HCT116 (cell line): ENCODE data around the gene SENP3. TPM values are rescaled to one million over a fixed set of nuclear protein-coding genes. Genes with fewer than 3 reads are reported as not detected.

Experiments
- ATAC-seq: fragments of 200-7000 bp; cut with Tn5 transposase; 2 replicates; pipeline ENCODE4 v1.9.1; 2020; ENCODE audit warnings: mild to moderate bottlenecking, moderate library complexity
- BruUV-seq: library from RNA; stranded (reverse); fragments of 400-500 nt; replicated peaks from 2 replicates; lab custom pipeline; 2021; lab: Mats Ljungman, UMichigan
- CTCF ChIA-PET: fragments of 300-600 bp; sonication (Branson Sonifier 250); formaldehyde crosslinking; loops from one replicate; lab custom pipeline; 2021; ENCODE audit warnings: antibody characterized with exemption; lab: Charles Lee
- POLR2A ChIA-PET: fragments of 300-600, 350-600 bp; sonication (Branson Sonifier 250); formaldehyde crosslinking; loops from one replicate; lab custom pipeline; 2021; ENCODE audit warnings: antibody characterized with exemption; lab: Charles Lee
- RAD21 ChIA-PET, 2 experiments: fragments of 300-600 bp; sonication (Branson Sonifier 250); formaldehyde crosslinking; loops; one replicate each; lab custom pipeline; 2023; ENCODE audit warnings: low total read pairs in 2 of 2; ENCODE audit not compliant: uncharacterized antibody in 2 of 2, unreplicated experiment in 2 of 2, low non-redundant PET in 1 of 2; lab: Charles Lee
- DNase-seq: peaks from one replicate; pipeline ENCODE4 v3.0.0-alpha.2; 2010; ENCODE audit warnings: low read depth, low spot score
- H2AFZ ChIP-seq: fragments of 200-600 bp; shearing (Covaris generic), sonication (generic); 2 replicates; pipeline ENCODE4 v1.6.1; 2017; ENCODE audit warnings: low read depth, mixed run types, mixed read lengths, antibody characterized with exemption, low read length; ENCODE audit not compliant: poor library complexity, severe bottlenecking
- H3K27ac ChIP-seq: 2 replicates; pipeline ENCODE4 v1.5.1; 2012; ENCODE audit warnings: low read depth, low read length
- H3K27me3 ChIP-seq: fragments of 200-600 bp; sonication (generic); 2 replicates; pipeline ENCODE4 v1.6.1; 2016; ENCODE audit warnings: mixed run types, low read length, mixed read lengths; ENCODE audit not compliant: insufficient read depth
- H3K36me3 ChIP-seq, 2 experiments: fragments of 200-500 bp in 1 of 2; fragments of 200-600 bp in 1 of 2; sonication (Bioruptor generic) in 1 of 2; sonication (generic) in 1 of 2; 2 replicates each; pipeline versions ENCODE4 v1.5.1 to v1.6.1; 2014 to 2016; ENCODE audit warnings: low read length in 2 of 2, inconsistent platforms in 1 of 2, mixed read lengths in 1 of 2, mixed run types in 1 of 2; ENCODE audit not compliant: insufficient read depth in 2 of 2, control insufficient read depth in 1 of 2
- H3K4me1 ChIP-seq, 2 experiments: fragments of 200-600 bp in 1 of 2; sonication (generic) in 1 of 2; 2 replicates each; pipeline versions ENCODE4 v1.5.1 to v1.6.1; 2012 to 2017; ENCODE audit warnings: low read length in 2 of 2, inconsistent platforms in 1 of 2, mild to moderate bottlenecking in 1 of 2, mixed read lengths in 1 of 2, mixed run types in 1 of 2, moderate library complexity in 1 of 2; ENCODE audit not compliant: insufficient read depth in 2 of 2, control insufficient read depth in 1 of 2
- H3K4me2 ChIP-seq: fragments of 200-600 bp; sonication (generic); 2 replicates; pipeline ENCODE4 v1.6.1; 2017; ENCODE audit warnings: mixed run types, low read length, mixed read lengths
- H3K4me3 ChIP-seq, 2 experiments: fragments of 200-600 bp in 1 of 2; sonication (generic) in 1 of 2; replicated peaks in 1 of 2; 2 replicates each; pipeline ENCODE4 v1.5.1; 2011 to 2016; ENCODE audit warnings: low read length in 2 of 2, control low read depth in 1 of 2, low read depth in 1 of 2, mild to moderate bottlenecking in 1 of 2, mixed read lengths in 1 of 2, mixed run types in 1 of 2
- H3K79me2 ChIP-seq: fragments of 200-600 bp; sonication (generic); 2 replicates; pipeline ENCODE4 v1.6.1; 2017; ENCODE audit warnings: mild to moderate bottlenecking, mixed run types, low read length, moderate library complexity, mixed read lengths; ENCODE audit not compliant: insufficient read depth
- H3K9ac ChIP-seq: fragments of 200-600 bp; sonication (generic); 2 replicates; pipeline ENCODE4 v1.6.1; 2016; ENCODE audit warnings: low read length, mixed read lengths
- H3K9me2 ChIP-seq: fragments of 200-600 bp; sonication (generic), shearing (Covaris generic); 2 replicates; pipeline ENCODE4 v1.6.1; 2017; ENCODE audit warnings: mixed run types, mild to moderate bottlenecking, moderate library complexity; ENCODE audit not compliant: insufficient read depth
- H3K9me3 ChIP-seq, 2 experiments: fragments of 200-500 bp in 1 of 2; fragments of 200-600 bp in 1 of 2; sonication (Bioruptor generic) in 1 of 2; sonication (generic) in 1 of 2; 2 replicates each; pipeline ENCODE4 v1.6.1; 2014 to 2017; ENCODE audit warnings: low read length in 2 of 2, mixed read lengths in 2 of 2, inconsistent platforms in 1 of 2, low read depth in 1 of 2, mild to moderate bottlenecking in 1 of 2, mixed run types in 1 of 2, moderate library complexity in 1 of 2; ENCODE audit not compliant: control insufficient read depth in 1 of 2, insufficient read depth in 1 of 2
- H4K20me1 ChIP-seq: fragments of 200-600 bp; sonication (generic), shearing (Covaris generic); 2 replicates; pipeline ENCODE4 v1.6.1; 2017; ENCODE audit warnings: mixed run types, mild to moderate bottlenecking, moderate library complexity; ENCODE audit not compliant: insufficient read depth
- CBX3 ChIP-seq: IDR thresholded peaks from 2 replicates; pipeline ENCODE4 v1.6.1; 2012; ENCODE audit warnings: low read depth
- CEBPB ChIP-seq: IDR thresholded peaks from 2 replicates; pipeline ENCODE4 v1.6.1; 2012; ENCODE audit warnings: low read depth
- EGR1 ChIP-seq: IDR thresholded peaks from 2 replicates; pipeline ENCODE4 v1.6.1; 2012; ENCODE audit warnings: low read depth
- FOSL1 ChIP-seq: IDR thresholded peaks from 2 replicates; pipeline ENCODE4 v1.6.1; 2012; ENCODE audit warnings: low read depth
- JUND ChIP-seq: IDR thresholded peaks from 2 replicates; pipeline ENCODE4 v1.6.1; 2012
- POLR2A ChIP-seq: IDR thresholded peaks from 2 replicates; pipeline ENCODE4 v1.7.0; 2011; ENCODE audit warnings: borderline replicate concordance; ENCODE audit not compliant: insufficient read depth, insufficient read length; ENCODE audit errors: extremely low read depth
- POLR2AphosphoS5 ChIP-seq: IDR thresholded peaks from 2 replicates; pipeline ENCODE4 v1.6.1; 2011; ENCODE audit warnings: mild to moderate bottlenecking, low read depth, low read length, moderate library complexity
- SP1 ChIP-seq: IDR thresholded peaks from 2 replicates; pipeline ENCODE4 v1.6.1; 2012; ENCODE audit warnings: low read depth
- SRF ChIP-seq: IDR thresholded peaks from 2 replicates; pipeline ENCODE4 v1.6.1; 2012; ENCODE audit warnings: low read depth
- TCF7L2 ChIP-seq: IDR thresholded peaks from 2 replicates; pipeline ENCODE4 v1.7.0; 2011; ENCODE audit warnings: borderline replicate concordance, inconsistent platforms; ENCODE audit not compliant: insufficient read depth, insufficient read length; ENCODE audit errors: extremely low read depth
- YY1 ChIP-seq: IDR thresholded peaks from 2 replicates; pipeline ENCODE4 v1.6.1; 2011; ENCODE audit warnings: low read length, low read depth, moderate library complexity, mild to moderate bottlenecking; ENCODE audit not compliant: insufficient replicate concordance; ENCODE audit errors: extremely low read depth
- ZFX ChIP-seq: fragments of 450-650 bp; IDR thresholded peaks from 2 replicates; pipeline ENCODE4 v1.6.1; 2017
- intact Hi-C: fragments of 100-400 bp; cut with micrococcal nuclease; formaldehyde crosslinking; loops from 2 replicates; pipeline ENCODE4 v1.10.0; 2022
- total RNA-seq: library from RNA; stranded (reverse); gene quantifications from one replicate; pipeline ENCODE4 v1.2.1, GENCODE V29; 2021; ENCODE audit not compliant: unreplicated experiment
- TF ChIP-seq, protein P1 (sequence below), 3 experiments: fragments of 200-600 bp in 1 of 3; sonication (generic) in 1 of 3; IDR thresholded peaks in 2 of 3; conservative IDR thresholded peaks in 1 of 3; 2 replicates each; pipeline ENCODE4 v1.5.1; 2012 to 2017; ENCODE audit warnings: low read depth in 2 of 3, low read length in 2 of 3, antibody characterized with exemption in 1 of 3, borderline replicate concordance in 1 of 3, control low read depth in 1 of 3, mild to moderate bottlenecking in 1 of 3, mixed read lengths in 1 of 3, mixed run types in 1 of 3, moderate library complexity in 1 of 3; ENCODE audit not compliant: insufficient read depth in 1 of 3
- TF ChIP-seq, protein P2 (sequence below): IDR thresholded peaks from 2 replicates; pipeline ENCODE4 v1.6.1; 2012
- TF ChIP-seq, protein P3 (sequence below): IDR thresholded peaks from 2 replicates; pipeline ENCODE4 v1.6.1; 2012; ENCODE audit warnings: low read depth
- TF ChIP-seq, protein P4 (sequence below): IDR thresholded peaks from 2 replicates; pipeline ENCODE4 v1.6.1; 2012
- TF ChIP-seq, protein P5 (sequence below): IDR thresholded peaks from 2 replicates; pipeline ENCODE4 v1.6.1; 2011; ENCODE audit warnings: mild to moderate bottlenecking, low read length, moderate library complexity; ENCODE audit not compliant: insufficient replicate concordance; ENCODE audit errors: extremely low read depth

Gene SENP3
- total RNA-seq, 1 experiment from 2014 or later, result 73.8 TPM

DNA sequence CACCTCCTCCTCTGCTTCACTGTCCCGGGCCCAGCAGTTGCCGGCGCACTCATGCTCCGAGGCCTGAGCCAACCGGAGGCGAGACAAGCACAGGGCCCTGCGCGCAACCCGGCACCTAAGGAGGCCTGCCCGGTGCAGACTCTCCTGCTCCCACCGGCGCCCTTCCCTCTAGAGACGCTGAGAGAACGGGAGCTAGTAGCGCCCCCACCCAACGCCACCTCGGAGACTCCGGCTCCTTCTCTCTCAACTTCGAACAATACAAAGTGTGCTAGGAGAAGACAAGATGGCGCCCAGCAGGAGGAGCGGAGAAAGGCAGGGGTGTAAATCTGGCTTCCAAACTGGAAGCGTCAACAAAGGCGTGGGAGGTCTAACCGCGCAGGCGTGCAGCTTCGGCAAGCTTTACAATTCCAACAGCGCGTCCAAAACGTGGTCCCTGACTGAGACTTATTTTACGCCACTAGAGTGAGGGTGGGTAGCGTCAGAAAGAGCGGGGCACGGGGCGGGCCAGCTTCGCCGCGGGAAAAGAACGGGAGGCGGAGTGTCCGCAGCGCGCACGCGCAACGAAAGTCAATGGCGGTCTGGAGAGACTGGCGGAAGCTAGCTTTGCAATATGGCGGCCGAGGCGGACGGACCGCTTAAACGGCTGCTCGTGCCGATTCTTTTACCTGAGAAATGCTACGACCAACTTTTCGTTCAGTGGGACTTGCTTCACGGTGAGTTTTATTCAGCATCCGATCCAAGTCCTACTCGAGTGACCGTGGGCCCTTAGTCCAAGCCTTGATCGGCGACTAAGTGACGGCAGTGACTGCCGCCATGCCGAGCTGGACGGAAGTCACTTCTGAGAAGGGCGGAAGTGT is 21.8 kb downstream of the SENP3 start, which contains the start of gene MPDU1:
MPDU1 (plus strand) TSS at position 600 of the 857 bp plus-strand sequence; CDS start at position 611, 11 bp downstream.
- peak within 1 kb of the TSS; percentile 90 for H3K27ac ChIP-seq
- H2AFZ ChIP-seq, result no peak within 1 kb of the TSS
- H3K4me1 ChIP-seq, result peaks cover 14 to 53% of the 10 kb centered on the region in 2 experiments
- CTCF ChIA-PET, result interaction anchor here (1.0 to 4.9 kb wide), 7 partner anchors 10 to 252 kb away, joined by 3 to 39 read pairs (median 4); partner anchors contain the start of genes TP53 and WRAP53
- peak within 1 kb of the TSS; percentile 96 for H3K4me2 ChIP-seq
- ATAC-seq, result peak; percentile 67
- DNase-seq, result peak; percentile 90
- POLR2A ChIA-PET, result interaction anchor here (0.8 to 3.4 kb wide), 14 partner anchors 9 to 363 kb away, joined by 3 to 37 read pairs (median 5); partner anchors contain the start of genes ACADVL, DLG4, FXR2 and NEURL4
- no peaks in the 10 kb centered on the region for H3K27me3 ChIP-seq
- TF ChIP-seq, protein P1, sequence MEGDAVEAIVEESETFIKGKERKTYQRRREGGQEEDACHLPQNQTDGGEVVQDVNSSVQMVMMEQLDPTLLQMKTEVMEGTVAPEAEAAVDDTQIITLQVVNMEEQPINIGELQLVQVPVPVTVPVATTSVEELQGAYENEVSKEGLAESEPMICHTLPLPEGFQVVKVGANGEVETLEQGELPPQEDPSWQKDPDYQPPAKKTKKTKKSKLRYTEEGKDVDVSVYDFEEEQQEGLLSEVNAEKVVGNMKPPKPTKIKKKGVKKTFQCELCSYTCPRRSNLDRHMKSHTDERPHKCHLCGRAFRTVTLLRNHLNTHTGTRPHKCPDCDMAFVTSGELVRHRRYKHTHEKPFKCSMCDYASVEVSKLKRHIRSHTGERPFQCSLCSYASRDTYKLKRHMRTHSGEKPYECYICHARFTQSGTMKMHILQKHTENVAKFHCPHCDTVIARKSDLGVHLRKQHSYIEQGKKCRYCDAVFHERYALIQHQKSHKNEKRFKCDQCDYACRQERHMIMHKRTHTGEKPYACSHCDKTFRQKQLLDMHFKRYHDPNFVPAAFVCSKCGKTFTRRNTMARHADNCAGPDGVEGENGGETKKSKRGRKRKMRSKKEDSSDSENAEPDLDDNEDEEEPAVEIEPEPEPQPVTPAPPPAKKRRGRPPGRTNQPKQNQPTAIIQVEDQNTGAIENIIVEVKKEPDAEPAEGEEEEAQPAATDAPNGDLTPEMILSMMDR (IDR thresholded peaks at IDR 0.05 in 2 of 3, conservative IDR thresholded peaks at IDR 0.05 in 1 of 3; ENCODE audit: borderline replicate concordance in 1 of 3, insufficient read depth in 1 of 3, low read depth in 2 of 3, low read length in 2 of 3), result no peak
- peak; percentile 95 for TF ChIP-seq YY1
- TF ChIP-seq, protein P2, sequence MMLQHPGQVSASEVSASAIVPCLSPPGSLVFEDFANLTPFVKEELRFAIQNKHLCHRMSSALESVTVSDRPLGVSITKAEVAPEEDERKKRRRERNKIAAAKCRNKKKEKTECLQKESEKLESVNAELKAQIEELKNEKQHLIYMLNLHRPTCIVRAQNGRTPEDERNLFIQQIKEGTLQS, result no peak
- peak; percentile 90; the same call in 1 of the 2 replicates for TF ChIP-seq ZFX
- TF ChIP-seq CEBPB, result no peak
- no peak for TF ChIP-seq FOSL1
- TF ChIP-seq, protein P3, sequence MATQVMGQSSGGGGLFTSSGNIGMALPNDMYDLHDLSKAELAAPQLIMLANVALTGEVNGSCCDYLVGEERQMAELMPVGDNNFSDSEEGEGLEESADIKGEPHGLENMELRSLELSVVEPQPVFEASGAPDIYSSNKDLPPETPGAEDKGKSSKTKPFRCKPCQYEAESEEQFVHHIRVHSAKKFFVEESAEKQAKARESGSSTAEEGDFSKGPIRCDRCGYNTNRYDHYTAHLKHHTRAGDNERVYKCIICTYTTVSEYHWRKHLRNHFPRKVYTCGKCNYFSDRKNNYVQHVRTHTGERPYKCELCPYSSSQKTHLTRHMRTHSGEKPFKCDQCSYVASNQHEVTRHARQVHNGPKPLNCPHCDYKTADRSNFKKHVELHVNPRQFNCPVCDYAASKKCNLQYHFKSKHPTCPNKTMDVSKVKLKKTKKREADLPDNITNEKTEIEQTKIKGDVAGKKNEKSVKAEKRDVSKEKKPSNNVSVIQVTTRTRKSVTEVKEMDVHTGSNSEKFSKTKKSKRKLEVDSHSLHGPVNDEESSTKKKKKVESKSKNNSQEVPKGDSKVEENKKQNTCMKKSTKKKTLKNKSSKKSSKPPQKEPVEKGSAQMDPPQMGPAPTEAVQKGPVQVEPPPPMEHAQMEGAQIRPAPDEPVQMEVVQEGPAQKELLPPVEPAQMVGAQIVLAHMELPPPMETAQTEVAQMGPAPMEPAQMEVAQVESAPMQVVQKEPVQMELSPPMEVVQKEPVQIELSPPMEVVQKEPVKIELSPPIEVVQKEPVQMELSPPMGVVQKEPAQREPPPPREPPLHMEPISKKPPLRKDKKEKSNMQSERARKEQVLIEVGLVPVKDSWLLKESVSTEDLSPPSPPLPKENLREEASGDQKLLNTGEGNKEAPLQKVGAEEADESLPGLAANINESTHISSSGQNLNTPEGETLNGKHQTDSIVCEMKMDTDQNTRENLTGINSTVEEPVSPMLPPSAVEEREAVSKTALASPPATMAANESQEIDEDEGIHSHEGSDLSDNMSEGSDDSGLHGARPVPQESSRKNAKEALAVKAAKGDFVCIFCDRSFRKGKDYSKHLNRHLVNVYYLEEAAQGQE, result no peak
- TF ChIP-seq, protein P4, sequence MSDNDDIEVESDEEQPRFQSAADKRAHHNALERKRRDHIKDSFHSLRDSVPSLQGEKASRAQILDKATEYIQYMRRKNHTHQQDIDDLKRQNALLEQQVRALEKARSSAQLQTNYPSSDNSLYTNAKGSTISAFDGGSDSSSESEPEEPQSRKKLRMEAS, result peak; percentile 97
- TF ChIP-seq EGR1, result peak; percentile 78
- peak; percentile 59 for TF ChIP-seq POLR2A
- TF ChIP-seq POLR2AphosphoS5, result peak; percentile 69
- TF ChIP-seq, protein P5, sequence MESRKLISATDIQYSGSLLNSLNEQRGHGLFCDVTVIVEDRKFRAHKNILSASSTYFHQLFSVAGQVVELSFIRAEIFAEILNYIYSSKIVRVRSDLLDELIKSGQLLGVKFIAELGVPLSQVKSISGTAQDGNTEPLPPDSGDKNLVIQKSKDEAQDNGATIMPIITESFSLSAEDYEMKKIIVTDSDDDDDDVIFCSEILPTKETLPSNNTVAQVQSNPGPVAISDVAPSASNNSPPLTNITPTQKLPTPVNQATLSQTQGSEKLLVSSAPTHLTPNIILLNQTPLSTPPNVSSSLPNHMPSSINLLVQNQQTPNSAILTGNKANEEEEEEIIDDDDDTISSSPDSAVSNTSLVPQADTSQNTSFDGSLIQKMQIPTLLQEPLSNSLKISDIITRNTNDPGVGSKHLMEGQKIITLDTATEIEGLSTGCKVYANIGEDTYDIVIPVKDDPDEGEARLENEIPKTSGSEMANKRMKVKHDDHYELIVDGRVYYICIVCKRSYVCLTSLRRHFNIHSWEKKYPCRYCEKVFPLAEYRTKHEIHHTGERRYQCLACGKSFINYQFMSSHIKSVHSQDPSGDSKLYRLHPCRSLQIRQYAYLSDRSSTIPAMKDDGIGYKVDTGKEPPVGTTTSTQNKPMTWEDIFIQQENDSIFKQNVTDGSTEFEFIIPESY, result no peak
- peak; percentile 66 for TF ChIP-seq TCF7L2
- TF ChIP-seq SP1, result peak; percentile 45; the same call in 1 of the 2 replicates
- no peak for TF ChIP-seq JUND
- TF ChIP-seq CBX3, result no peak
- TF ChIP-seq SRF, result no peak
- intact Hi-C loops, result loop anchor here (1.0 to 5.0 kb wide), 2 partner anchors 103 to 254 kb away; no protein-coding TSS in a partner anchor
- no peaks in the 10 kb centered on the region for H4K20me1 ChIP-seq
- TSS peak; percentile 84 for BruUV-seq
- H3K4me3 ChIP-seq, result peak within 1 kb of the TSS; percentile 60 to 97
- H3K9ac ChIP-seq, result peak within 1 kb of the TSS; percentile 98
- peaks cover 0 to 22% of the 10 kb centered on the region in 2 experiments; a peak in 2 of 4 replicates for H3K36me3 ChIP-seq
- RAD21 ChIA-PET, result interaction anchor here (0.8 to 0.9 kb wide), 2 partner anchors 104 kb away, joined by 3 to 6 read pairs; partner anchors contain the start of gene TP53 (in 2 of the 2)
- H3K79me2 ChIP-seq, result peaks cover 53% of the 10 kb centered on the region
- no peaks in the 10 kb centered on the region for H3K9me2 ChIP-seq
- H3K9me3 ChIP-seq, result no peaks in the 10 kb centered on the region
